Kidney (tissue), 14 donors: Measurements from ENCODE around the gene IFFO2. TPM values are rescaled to one million over a fixed set of nuclear protein-coding genes. Genes with fewer than 3 reads are reported as not detected.

Source experiments
- DNase-seq, 5 donors: peaks; one replicate each; pipeline ENCODE4 v3.0.0-alpha.2; 2013 to 2020
- FAIRE-seq: peaks from 2 replicates; lab custom pipeline; 2012; peaks lifted over from hg19 to GRCh38; lab: Jason Lieb, UNC
- H3K27ac ChIP-seq, 2 donors: one replicate each; pipeline ENCODE4 v1.7.0; 2013; ENCODE audit warnings: low read depth in 2 of 2, low read length in 2 of 2, inconsistent platforms in 1 of 2
- H3K27me3 ChIP-seq: one replicate; pipeline ENCODE4 v1.7.1; 2013; ENCODE audit warnings: low read length, inconsistent platforms; ENCODE audit not compliant: control insufficient read depth, insufficient read depth
- H3K36me3 ChIP-seq, 3 donors: one replicate each; pipeline versions ENCODE4 v1.7.0 to v1.7.1; 2013; ENCODE audit warnings: low read length in 3 of 3, control low read depth in 1 of 3, inconsistent platforms in 1 of 3; ENCODE audit not compliant: insufficient read depth in 3 of 3, control insufficient read depth in 2 of 3
- H3K4me1 ChIP-seq, 3 donors: one replicate each; pipeline versions ENCODE4 v1.7.0 to v1.7.1; 2013; ENCODE audit warnings: low read length in 3 of 3, inconsistent platforms in 1 of 3, low read depth in 1 of 3; ENCODE audit not compliant: control insufficient read depth in 2 of 3, insufficient read depth in 2 of 3
- H3K4me3 ChIP-seq, 3 donors: one replicate each; pipeline versions ENCODE4 v1.7.0 to v1.8.1; 2013; ENCODE audit warnings: low read length in 3 of 3, control low read depth in 1 of 3, inconsistent platforms in 1 of 3
- H3K9ac ChIP-seq, 3 donors: one replicate each; pipeline versions ENCODE4 v1.7.0 to v1.7.1; 2013; ENCODE audit warnings: low read length in 3 of 3, control low read depth in 1 of 3, inconsistent platforms in 1 of 3
- H3K9me3 ChIP-seq, 3 donors: one replicate each; pipeline versions ENCODE4 v1.7.0 to v1.7.1; 2013; ENCODE audit warnings: low read length in 3 of 3, control low read depth in 1 of 3, inconsistent platforms in 1 of 3; ENCODE audit not compliant: control insufficient read depth in 2 of 3, insufficient read depth in 1 of 3
- CTCF ChIP-seq: IDR thresholded peaks from 3 replicates; pipeline ENCODE4 v1.5.1; 2012; ENCODE audit warnings: mild to moderate bottlenecking, moderate library complexity, borderline replicate concordance; ENCODE audit not compliant: insufficient read depth; ENCODE audit errors: extremely low read depth
- intact Hi-C: fragments of 100-400 bp; cut with DNase I; formaldehyde crosslinking; loops from one replicate; pipeline ENCODE4 v1.11.1; 2022
- polyA plus RNA-seq: library from polyadenylated mRNA; stranded (reverse); fragments of 350-450 nt; fragmentation: Illumina TruSeq; extraction: RNeasy Lipid Tissue Mini Kit (QIAGEN cat#74804); gene quantifications from one replicate; pipeline ENCODE4 v1.2.3, GENCODE V29; 2014; ENCODE audit warnings: low read depth, low replicate concordance; ENCODE audit not compliant: insufficient read depth
- total RNA-seq: library from RNA; stranded (reverse); fragmentation: NEBNext Ultra II Directional; extraction: Animal tissue kit (Norgen Biotek cat#: 25700); gene quantifications from one replicate; pipeline ENCODE4 v1.2.1, GENCODE V29; 2021
- donor health status: control.
- donor health status: control.
- donor health status: control.
- donor health status: control.
- donor health status: control.
- donor health status: DM: yes; HTN: yes; CAD: no.
- donor health status: Normal renal cell carcinoma (clear cell type).

The IFFO2 gene
- total and polyA plus RNA-seq, 2 donors from 2014 or later = 7.5 to 23.1 TPM

GRCh38 chr1:18901952-18902522, 54.4 kb downstream of the IFFO2 start:
- Histone ChIP-seq H3K4me3 (peak overlapping the region; percentile 66 to 86 (median 83)), H3K9ac (peak overlapping the region; percentile 38 to 77 (median 49)), H3K27me3 (no peaks in the 10 kb centered on the region), H3K9me3 (no peaks in the 10 kb centered on the region), H3K27ac (peak overlapping the region; percentile 82 to 96), H3K36me3 (peaks cover 0 to 7% (median 2%) of the 10 kb centered on the region in 3 donors), H3K4me1 (peaks cover 3 to 12% (median 12%) of the 10 kb centered on the region in 3 donors)
- DNase-seq (peak in 4 of 5 donors; percentile 37 to 69 (median 46)), FAIRE-seq (no peak)
- no peak for TF ChIP-seq CTCF
- intact Hi-C loops = no loop called here

- Histone ChIP-seq H3K9me3 (no peaks in the 10 kb centered on the region), H3K27me3 (no peaks in the 10 kb centered on the region), H3K27ac (peak overlapping the region; percentile 82 to 96), H3K4me1 (peaks cover 3 to 12% (median 12%) of the 10 kb centered on the region in 3 donors), H3K36me3 (peaks cover 0 to 7% (median 2%) of the 10 kb centered on the region in 3 donors), H3K4me3 (peak overlapping the region; percentile 5 to 86 (median 83)), H3K9ac (peak overlapping the region in 2 of 3 donors; percentile 11 to 49)
- DNase-seq (no peak), FAIRE-seq (no peak)
- intact Hi-C loops = no loop called here
- TF ChIP-seq CTCF = no peak
These were observed 55.1 kb downstream of the IFFO2 start for GRCh38 chr1:18901147-18901951.

- H3K27me3 ChIP-seq = no peaks in the 10 kb centered on the region
- H3K9ac ChIP-seq = peak overlapping the region in 2 of 3 donors; percentile 20 to 49
- peaks cover 0 to 7% (median 2%) of the 10 kb centered on the region in 3 donors for H3K36me3 ChIP-seq
- H3K27ac ChIP-seq = peak overlapping the region; percentile 58 to 66
- H3K4me3 ChIP-seq = peak overlapping the region in 2 of 3 donors; percentile 83 to 86
- FAIRE-seq (no peak), DNase-seq (no peak)
- H3K9me3 ChIP-seq = no peaks in the 10 kb centered on the region
- peaks cover 3 to 20% (median 14%) of the 10 kb centered on the region in 3 donors for H3K4me1 ChIP-seq
- TF ChIP-seq CTCF = no peak
- intact Hi-C loops = no loop called here
These were observed 56.1 kb downstream of the IFFO2 start for GRCh38 chr1:18900303-18900841.
